HG03103 (cell line): ENCODE measurements around the gene RAET1L.
"Not testable (repeated sequence)": the region's sequence is repeated elsewhere in the genome, so short reads cannot be mapped to it uniquely, and the experiment has no call there.

Experiments used
- ATAC-seq: cut with Tn5 transposase; IDR thresholded peaks from one replicate; pipeline ENCODE4 v1.9.1; 2021; ENCODE audit warnings: low read depth; ENCODE audit not compliant: unreplicated experiment

The RAET1L gene

DNA sequence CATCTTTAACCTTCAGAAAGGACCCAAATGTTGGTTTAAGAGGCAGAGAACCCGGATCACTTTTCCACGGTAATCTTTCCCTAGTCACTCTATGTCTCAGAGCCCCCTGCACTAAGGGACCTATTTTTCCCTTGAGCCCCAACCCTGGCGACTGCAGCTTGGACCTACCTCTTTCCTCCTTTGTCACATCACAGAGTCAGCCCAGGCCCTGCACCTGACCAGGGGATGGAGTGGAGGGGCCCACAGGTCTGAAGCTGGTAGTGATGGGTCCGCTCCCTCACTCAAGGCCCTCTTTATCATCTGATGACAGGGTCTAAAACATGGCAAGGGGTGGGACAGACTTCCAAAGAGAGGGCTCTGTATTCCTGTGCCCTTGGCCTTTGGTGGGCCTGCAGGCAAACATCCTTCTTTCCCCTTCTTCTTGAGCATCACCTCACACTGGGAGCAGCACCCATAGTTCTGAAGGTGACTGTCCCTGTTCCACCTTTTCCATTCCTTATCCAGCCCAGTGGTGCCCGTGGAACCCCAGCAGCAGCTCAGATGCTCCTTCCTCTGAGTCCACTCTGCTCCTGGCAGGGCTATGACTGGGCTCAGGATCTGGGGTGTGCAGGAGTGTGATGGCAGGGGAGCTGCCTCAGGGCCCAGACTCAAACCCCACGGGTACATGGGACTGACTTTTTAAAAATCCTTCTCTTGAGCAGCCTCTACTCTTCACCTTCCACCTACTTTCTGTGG, 6.3 kb downstream of the RAET1L start:
- no peak for ATAC-seq

DNA sequence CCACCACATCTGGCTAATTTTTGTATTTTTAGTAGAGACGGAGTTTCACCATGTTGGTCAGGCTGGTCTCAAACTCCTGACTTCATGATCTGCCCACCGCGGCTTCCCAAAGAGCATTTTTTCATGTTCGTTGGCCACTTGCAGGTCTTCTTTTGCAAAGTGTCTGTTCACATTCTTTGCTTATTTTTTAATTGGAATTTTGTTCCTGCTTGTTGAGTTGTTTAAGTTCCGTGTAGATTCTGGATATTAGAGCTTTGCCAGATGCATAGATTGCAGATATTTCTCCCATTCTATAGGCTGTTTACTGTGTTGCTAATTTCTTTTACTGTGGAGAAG, 8.2 kb downstream of the RAET1L start:
- ATAC-seq: not testable (repeated sequence)

DNA sequence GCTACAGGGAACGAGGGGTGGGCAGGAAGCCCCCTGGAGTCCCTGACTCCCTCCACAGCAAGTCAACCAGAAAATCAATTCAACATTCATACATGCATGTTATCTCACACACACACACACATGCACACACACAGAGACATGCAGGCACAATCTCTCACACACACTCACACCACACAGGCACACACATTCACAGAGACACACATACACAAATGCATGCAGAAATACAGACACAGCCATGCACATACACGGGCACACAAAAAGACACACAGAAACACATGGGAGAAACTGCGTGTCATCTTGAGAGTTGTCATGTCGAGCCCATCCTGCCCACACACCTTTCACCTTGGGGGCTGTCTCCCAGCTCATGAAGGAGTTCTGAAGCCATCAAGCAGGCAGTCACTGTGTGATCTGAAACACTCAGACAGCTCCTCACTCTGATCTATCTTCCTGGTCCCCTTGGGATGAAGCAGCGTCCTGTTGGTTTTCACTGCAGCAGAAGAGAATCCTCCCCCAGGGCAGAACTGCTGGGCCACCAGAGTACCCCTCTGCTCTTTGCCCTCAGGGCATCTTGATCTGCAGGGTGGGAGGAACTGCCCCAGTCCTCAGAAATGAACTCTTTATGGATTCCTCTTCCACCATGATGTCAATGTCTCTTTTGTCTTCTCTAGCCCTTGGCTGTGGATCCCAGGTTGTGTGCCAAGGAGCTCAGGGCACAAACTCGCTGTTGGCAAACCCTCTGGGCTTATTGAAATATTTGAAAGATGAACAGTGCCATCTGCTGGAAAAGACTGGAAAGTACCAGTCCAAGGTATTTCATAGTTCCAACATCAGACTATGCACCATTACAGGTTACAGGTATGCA, 8.8 kb downstream of the RAET1L start:
- no peak for ATAC-seq

DNA sequence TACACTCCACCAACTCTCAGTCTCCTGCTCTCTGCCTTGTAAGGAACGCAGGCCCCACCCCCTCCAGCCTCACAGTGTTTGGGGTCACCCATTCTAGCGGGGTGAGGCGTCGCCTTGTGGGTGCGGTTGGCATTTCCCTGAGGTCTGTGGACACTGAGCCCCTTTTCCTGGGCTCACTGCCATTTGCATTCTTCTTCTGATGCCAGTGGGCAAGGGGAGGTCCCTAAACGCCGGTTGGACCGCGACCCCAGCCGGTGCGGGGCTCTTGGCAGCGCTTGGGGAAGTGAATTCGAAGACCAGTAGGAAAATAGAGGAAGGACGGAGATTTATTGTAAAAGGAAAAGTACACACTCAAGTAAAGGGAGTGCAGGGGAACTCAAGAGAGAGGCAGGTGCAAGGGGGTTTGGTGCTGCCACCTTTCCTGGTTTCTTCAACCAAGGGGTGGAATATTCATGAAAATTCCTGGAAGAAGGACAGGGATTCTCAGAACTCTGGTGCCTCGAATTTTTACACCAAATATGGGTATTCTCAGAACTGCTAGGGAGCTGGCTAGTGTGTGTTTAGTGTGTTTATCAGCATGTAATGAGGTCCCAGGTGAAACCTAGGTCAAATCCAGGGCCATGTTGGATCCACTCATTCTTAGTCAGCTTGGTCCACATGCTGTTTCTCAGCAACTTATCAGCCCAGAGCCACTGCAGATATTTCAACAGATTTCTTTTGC, 9.9 kb downstream of the RAET1L start:
- not testable (repeated sequence) for ATAC-seq

GRCh38 chr6:150014623-150015280, 10.6 kb downstream of the RAET1L start:
- not testable (repeated sequence) for ATAC-seq

DNA sequence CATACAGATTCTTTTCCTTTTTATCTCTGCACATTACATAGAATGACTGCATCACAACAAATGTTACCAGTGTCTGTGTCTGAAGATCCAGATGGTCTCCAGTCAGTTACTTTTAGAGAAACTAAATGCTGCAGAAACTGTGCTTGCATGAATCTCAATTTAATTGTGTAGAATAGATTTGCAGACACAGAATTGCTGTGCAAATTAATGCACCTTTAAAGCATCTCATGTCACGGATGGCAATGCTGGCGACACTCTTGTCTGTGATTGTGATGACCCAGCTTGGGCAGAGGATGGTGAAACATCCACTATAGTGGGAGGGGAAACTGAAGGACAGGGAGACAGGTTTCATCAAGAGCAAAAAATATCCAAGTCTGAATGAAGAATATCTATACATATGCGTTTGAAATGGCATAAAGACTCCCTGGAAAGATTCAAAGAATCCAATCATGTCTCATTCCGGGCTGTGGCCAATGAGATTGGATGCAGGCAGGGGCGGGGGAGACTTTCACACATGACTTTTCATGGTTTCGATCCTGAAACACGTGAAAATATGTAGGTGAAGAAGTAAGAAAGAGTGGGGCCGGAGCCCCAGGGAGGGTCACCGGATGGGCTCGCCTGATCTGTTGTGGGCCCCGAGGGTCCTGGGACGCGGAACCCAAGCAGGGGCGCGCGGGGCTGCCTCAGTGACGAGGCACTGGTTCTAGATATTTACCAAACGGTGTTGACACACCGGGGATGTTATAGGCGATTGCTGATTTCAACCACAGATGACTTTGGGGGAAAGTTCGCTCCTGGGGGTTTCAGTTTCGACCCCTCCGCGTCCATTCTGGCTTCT, 11.3 kb downstream of the RAET1L start:
- ATAC-seq: not testable (repeated sequence)

DNA sequence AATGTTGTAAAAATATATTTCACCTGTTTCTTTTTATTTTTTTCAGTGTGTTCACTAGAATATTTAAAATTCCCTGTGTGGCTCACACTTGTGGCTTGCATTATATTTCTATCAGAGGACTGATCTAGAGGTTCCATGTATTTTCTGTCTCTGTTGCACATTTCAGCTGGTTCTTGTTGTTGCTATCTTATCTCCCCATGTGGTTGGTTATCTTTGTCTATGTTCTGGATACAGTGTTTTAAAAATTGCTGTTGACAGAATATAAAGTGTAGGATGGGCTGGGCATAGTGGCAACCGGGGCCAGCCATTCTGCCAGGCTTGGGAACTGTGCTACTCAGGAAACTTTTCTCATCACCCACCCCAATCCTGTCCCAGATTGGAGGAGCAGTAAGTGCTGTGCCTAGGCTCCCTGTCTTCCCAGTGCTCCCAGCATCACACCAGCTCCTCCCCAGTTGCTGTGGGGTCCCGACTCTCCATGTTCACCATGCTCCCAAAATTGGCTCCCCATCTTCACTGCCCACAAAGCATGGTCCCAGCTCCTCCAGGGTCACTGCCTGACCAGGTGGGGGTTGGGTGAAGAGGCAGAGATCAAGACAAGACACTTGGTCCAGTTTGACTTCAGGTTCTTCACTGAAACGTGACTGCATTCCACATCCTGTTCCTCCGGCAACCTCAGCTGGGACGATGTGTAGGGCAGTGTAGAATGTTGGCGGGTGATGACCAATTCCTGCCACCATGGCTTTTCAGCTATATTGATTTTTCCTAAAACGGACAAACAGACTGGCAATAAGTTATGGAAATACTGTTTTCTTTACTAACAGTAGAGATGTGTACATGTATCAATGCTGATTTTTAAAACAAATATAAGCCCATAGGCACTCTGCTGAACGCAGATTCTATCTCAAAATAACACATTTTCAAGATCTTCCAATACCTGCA, 12.2 kb downstream of the RAET1L start:
- ATAC-seq: not testable (repeated sequence)

DNA sequence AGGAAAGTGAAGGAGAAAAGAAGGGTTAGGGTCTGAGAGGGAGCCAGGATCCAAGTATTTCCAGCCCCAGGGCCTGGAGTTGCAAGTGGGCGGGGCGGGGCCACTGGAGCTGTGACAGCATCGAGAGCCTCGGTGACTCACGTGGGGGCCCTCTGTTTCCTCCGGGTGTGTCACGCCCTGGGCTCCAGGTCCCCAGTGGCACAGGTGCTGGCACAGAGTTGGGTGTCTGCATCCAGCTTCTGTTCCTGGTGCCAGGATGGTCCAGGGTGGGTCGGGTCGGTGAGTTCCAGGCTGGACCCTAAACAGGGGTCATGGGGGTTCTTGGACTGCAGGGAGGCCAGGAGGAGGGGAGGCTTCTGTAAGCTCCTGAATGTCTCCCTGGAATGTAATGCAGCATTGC, 16.7 kb downstream of the RAET1L start:
- no peak for ATAC-seq

DNA sequence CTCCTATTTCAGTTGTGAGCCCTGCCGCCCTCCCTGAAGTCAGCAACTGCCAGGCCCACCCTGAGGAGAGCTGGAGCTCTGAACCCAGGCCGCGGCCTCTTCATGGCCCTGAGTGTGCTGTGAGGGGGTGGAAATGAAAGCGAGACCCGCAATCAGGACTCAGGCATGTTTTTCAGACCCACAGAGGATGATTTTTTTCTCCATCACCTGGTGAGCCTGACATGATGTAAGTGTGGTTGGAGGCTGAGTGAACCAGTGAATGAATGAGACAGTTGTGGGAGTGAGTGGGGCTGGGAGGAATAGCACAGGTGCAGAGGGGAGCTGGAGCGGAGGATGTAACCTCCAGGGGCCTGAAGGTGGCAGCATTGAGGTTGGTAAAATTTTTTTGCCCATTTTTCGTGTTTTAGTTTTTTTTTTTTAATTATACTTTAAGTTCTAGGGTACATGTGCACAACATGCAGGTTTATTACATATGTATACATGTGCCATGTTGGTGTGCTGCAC, 18.3 kb downstream of the RAET1L start:
- ATAC-seq: no peak

DNA sequence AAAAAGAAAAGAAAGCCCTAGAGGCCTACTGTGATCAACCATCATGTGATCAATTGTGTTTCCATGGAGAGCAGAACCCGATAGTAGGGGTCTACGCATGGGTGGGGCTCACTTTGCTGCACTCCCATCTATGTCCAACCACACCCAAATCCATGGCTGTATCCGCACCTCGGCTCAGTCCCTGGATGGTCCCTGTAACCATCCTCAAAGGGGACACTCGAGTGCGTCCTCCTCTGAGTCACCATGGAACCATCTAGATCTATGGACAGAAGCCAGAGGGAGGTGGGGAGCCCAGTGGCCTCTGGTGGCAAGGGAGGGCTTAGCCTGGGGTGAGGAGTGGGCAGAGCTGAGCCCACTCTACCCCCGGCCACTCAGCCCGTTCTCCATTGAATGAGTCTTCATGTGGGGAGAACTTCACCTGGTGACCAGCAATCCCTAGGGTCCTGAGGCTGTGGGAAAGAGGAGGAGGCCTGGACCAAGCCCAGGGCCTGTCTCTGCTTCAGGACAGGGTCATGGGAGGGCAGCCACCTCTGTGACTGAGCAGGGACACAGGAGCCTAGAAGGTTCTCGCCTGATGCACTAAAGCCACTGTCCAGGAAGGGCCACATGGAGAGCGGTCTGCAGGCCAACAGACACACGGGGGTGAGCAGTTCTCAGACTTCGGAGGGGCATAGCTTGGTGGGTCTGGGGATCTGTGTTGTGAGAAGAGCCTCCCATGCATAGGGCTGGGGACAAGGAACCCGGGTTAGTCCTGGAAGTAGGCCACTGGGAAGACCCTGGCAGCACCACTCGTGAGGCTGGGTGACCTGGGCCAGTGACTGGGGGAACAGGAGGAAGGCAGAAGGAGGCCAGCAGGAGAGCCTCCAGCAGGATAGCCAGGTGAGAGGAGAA, 19.3 kb downstream of the RAET1L start:
- ATAC-seq: no peak

DNA sequence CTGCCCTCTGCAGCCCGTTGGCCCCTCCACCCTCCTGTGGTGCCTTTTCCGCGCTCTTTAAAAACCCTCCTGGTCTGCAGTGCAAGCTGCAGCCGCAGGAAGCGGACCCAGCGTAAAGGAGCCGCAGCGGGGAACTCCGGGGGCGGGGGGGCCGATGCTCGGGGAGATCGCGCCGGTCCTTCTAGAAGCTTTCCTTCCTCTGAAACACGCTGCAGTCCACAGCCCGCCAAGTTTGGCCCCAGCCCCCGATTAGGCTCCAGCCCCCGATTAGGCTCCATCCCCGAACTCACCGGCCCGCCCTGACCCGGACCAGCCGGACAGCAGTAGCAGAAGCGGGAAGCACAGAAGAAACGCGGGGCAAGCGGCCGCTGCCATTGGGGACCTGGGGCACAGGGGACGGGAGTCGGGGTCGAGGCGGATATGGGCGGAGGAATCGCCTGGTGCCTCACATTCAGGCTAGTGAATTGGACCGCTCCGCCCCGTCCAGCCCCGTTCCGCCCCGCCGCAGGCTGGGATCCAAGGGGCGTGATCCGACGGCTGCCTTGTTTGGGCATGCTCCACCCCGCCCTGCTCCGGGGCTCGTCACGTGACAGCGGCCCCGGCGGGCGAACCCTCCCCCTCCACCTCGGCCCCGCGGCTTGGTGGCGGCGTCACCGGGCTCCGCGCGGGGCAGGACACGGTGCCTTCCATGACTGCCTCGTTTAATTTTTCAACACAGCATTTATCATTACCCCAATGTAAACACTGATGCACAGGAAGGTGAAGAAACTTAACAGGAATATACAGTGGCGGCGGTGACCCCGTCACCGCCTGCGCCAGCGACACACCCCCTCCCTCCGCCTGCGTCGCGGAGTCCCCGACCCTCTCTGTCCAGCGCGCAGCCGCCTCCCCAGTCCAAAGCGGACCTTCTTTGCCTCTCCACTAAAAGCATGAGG, 20.3 kb downstream of the RAET1L start:
- peak; percentile 49 for ATAC-seq

DNA sequence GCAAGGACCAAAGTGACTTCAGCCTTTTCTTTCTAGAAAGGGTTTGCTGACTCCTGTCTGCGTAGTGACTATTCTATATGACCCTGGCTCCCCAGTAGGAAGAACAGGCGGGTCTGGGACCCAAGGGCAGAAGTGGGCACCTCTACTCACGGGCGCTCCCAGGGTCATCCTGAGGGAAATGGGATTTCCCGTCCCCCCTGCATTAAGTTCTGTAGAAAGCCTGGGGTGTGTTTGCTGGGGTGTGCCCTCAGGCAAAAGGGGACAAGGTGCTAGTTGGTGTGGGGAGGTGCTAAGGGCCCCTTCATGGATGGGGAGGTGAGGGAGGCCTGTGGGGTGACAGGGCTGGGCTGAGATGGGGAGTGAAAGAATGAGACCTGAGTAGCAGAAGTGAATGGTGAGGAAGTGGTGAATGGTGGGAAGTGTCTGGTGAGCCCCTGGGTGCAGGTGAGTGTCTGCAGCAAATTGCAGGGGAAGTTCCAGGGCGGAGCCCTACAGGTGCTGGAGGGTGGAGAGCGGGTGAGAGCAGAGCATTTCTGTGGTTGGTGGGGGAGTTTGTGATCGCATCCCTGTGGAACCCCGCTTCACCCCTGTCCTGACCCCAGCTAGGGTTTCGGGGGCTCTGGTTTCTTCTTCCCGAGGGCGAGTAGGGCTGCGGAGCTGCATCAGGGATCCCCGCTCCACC, 21.1 kb downstream of the RAET1L start:
- ATAC-seq: peak; percentile 18

DNA sequence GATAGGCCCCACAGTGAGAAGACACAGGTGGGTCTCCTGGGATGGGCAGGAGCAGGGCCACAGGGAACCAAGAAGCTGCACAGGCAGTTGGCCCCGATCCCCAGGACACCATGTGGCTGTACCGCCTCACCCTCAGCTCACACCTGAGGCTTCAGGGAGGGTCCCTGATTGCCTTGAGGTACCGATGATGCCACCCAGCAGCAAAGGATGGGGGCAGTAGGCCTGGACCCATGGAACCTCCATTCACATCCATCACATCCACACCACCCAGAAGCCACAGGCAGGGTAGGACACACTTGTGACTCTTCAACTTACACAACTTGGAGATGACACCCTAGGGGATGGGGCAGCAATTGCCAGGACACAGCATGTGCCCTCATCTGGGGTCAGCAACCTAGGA, 21.7 kb downstream of the RAET1L start:
- not testable (repeated sequence) for ATAC-seq

GRCh38 chr6:150002710-150003109, 22.6 kb downstream of the RAET1L start:
- no peak for ATAC-seq

DNA sequence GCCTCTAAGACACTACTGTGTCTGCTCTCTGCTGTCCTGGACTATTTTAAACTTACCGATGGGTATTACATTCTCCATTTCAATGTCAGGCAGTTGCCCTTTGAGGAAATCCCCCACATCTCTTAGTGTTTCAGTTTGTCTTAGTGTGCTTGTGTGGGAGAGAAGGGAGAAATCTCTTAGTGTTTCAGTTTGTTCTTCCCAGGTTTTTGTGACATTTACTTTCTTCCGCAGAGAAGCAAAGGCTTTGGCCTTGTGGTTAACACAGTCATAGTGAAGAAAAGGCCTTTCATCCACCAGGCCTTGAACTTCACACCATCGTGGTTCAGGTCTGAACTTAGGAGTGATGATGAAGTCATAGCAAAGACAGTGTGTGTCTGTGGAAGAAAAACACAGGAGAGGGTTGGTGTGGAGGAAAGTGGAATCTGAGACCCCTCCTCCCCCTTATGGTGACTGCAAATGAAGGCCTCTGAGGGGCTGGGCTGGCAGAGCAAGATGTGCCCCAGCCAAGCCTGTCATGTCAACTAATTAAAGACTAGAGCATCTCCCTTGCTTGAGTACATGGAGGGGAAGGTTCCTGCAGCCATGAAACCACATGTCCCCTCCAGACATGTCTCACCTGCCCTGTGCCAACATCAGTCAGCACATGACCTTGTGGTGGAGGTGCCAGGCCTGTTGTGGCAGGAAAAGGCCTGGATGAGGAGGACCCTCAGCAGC, 23.9 kb downstream of the RAET1L start:
- no peak for ATAC-seq
